Fibroblast of skin of right quadriceps (primary cell): Measurements from ENCODE around the gene EPS8L1.

Experiments used
- DNase-seq: peaks from one replicate; pipeline ENCODE4 v3.0.0-alpha.2; 2013

Gene EPS8L1

DNA sequence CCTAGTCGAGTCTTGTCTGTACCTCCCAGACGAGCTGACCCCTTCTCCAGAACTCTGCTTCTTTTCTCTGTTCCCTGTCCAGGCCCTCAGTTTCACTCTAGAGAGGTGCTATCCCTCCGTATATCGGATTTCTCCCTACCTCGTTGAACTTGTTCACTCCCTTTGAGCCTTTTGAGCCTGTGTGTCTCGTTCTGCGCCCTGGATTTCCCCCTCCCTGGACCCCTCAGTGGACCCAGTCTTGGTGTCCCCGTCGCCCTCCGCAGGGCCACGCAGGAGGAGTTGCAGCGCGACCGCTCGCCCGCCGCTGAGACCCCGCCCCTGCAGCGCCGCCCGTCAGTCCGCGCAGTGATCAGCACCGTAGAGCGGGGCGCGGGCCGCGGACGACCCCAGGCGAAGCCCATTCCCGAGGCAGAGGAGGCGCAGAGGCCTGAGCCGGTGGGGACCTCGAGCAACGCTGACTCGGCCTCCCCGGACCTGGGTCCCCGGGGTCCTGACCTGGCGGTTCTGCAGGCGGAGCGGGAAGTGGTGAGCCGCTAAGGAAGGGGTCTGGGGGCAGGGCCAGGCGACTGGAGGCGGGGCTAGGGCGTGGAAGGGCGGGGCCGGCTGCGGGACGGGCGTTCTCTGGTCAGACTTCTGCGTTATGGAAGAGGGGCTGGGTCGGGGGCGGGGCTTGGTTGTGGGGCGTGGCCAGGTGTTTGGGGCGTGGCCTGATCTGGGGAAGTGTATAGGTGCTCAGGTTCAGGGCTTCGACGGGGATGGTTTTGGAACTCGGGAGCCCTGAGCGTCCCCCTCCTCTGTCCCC, 5.5 kb downstream of the EPS8L1 start:
- peak; percentile 45 for DNase-seq

DNA sequence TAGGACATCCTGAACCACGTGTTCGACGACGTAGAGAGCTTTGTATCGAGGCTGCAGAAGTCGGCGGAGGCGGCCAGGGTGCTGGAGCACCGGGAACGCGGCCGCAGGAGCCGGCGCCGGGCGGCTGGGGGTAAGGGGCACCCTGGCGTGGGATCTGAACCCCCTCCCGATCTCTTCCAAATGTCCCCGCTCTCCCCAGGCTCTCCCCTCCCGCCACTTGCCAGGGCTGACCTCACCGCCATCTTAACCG, 6.0 kb downstream of the EPS8L1 start:
- no peak for DNase-seq

DNA sequence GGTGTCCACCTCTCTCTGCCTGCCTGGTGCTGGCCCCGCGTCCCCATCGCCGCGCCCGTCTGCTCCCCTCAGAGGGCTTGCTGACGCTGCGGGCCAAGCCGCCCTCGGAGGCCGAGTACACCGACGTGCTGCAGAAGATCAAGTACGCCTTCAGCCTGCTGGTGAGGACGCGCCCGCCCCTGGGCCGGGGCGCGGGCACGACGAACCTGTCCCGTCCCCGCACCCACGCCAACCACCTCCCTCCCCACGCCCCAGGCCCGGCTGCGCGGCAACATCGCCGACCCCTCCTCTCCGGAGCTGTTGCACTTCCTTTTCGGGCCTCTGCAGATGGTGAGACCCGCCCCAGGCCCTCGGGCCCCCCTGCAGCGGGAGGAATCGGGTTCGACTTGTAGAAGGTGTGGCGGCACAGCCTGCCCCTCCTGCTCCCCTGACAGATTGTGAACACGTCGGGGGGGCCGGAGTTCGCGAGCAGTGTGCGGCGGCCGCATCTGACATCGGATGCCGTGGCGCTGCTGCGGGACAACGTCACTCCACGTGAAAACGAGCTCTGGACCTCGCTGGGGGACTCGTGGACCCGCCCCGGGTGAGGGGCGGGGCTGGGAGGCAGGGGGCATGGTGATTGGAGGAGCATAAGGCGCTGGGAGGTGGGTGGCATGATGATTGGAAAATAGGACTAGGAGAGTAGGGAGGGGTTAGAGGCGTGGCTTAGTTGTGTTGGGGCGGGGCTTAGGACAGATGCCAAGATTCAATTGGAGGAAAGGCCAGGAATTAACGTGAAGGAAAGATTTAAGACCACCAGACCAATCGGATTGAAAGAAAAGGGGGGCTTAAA, 6.6 kb downstream of the EPS8L1 start:
- DNase-seq = peak; percentile 36

DNA sequence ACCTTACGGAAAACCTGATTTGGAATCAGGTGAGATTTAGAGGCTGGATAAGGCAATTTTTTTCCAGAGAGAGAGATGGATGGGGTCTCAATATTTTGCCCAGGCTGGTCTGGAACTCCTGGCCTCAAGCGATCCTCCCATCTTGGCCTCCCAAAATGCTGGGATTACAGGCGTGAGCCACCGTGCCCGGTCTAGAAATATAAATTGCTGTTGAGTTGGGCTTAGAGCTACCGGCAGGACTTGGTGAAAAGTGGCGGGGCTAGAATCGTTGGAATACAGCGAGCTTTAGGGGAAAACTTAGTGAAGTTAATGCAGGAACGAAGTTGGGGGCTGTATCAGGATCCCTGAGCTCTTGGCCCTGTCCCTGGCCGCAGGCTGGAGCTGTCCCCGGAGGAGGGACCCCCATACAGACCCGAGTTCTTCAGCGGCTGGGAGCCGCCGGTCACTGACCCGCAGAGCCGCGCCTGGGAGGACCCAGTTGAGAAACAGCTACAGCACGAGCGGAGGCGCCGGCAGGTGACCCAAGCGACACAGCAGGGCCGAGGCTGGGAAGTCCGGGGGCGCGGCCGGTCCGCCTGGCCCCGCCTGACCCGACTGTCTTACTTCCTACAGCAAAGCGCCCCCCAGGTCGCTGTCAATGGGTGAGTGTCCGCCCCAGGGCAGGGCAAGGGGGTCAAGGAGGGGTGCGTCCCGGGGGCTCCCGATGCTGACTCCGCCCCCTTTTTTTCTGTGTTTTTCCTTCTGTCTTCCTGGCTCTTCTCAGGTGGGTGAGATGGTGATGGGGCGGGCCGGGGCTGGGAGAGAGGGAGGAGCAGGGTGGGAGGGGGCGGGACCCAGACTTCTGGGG, 7.6 kb downstream of the EPS8L1 start:
- no peak for DNase-seq

DNA sequence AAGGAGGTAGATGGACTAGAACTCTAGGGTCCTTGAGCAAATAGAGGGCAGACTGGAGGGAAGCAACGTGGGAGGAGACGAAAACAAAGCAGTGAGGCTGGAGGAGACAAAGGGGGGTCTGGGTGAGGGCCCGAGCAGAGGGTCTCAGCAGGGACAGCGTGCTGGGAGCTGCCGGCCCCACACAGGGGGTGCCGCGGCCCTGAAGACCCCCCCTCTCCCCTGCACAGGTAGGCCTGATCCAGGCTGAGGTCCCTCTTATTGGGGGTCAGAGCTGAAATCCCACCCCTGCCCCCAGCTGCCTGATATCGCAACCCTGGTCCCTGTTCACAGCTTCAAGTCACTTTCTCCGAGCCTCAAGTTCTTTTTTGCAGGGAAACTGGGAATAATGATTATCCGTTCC, 8.7 kb downstream of the EPS8L1 start:
- DNase-seq = no peak

DNA sequence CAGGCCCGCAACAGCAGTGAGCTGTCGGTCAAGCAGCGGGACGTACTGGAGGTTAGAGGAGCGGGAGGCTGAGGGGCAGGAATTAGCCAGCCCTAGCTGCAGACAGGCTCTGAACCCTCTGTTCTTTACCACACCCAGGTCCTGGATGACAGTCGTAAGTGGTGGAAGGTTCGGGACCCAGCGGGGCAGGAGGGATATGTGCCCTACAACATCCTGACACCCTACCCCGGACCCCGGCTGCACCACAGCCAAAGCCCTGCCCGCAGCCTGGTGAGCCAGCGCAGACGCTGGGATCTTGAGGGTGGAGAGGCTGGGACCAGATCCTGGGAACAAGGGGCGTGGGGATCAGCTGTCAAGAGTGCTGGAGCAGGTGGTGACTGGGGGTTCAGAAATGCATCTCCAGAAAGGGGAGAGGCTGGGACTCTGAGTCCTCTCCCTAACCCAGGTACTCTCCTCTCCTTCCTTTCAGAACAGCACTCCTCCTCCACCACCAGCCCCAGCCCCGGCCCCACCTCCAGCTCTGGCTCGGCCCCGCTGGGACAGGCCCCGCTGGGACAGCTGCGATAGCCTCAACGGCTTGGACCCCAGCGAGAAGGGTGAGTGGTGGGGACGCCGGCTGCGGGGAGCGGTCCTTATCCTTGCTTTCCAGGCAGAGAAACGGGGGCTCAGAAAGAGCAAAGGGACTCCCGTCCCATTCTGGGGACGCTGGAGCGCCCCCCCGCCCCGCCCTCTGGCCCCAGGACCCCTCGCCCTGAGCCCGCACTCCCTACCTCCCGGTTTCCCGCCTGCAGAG, 10.4 kb downstream of the EPS8L1 start:
- DNase-seq = no peak

DNA sequence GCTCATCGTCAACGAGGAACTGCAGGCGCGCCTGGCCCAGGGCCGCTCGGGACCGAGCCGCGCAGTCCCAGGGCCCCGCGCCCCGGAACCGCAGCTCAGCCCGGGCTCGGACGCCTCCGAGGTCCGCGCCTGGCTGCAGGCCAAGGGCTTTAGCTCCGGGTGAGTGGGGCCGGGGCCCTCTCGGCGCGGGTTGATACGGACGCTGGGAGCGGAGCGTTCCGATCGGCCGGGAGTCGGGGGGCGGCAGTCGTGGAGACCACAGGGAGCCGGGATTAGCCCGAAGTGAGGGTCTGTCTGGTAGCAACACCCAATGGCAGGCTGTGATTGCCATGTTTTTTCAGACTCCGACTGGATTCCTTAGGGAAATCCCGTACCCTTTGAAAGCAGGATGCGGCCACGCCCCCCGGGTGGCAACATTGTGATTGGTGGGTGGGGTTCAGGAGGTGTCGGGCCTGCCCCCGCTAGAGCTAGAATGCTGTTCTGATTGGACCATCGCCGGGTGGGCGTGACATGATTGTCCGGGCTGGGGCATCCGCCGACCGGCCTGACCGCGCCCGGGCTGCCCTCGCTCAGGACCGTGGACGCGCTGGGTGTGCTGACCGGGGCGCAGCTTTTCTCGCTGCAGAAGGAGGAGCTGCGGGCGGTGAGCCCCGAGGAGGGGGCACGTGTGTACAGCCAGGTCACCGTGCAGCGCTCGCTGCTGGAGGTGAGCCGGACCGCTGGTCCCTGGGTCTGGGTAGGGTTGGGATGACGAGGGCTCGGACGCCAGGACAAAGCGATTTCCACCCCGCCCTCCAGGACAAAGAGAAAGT, 11.3 kb downstream of the EPS8L1 start:
- DNase-seq = peak; percentile 84

DNA sequence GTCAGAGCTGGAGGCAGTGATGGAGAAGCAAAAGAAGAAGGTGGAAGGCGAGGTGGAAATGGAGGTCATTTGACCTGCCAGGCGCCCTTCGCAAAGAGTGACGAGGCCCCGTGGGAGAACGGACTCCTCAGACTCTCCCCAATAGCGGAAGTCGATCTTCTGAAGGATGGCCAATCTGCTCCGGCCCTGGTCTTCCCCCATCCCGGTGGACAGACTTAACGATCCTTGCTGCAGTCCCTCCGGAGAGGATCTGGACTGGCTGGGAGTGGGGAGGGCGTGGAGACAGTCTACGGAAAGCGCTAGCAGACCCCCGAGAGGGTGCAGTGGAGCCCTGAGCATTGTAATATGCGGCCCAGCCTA, 11.9 kb downstream of the EPS8L1 start:
- DNase-seq = no peak

DNA sequence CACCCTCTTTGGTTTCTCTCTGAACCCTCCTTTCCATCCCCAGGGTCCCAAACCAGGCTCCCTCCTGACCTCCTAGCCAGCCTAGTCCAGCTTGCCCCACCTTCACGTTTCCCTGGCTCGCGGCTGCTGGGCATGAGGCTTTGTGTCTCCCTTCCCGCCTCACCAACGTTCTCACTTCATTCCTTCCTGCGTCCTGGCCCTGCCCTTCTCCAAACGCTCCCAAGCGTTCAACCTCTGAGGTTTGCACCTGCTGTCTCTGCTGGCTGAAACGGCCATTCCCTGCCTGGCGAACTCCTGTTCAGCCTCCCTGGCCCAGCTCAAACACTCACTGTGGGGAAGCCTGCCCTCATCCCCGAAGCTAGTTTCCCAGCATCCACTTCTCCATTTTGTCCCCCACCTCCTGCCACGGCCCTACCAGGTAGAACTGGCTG, 12.4 kb downstream of the EPS8L1 start:
- DNase-seq = no peak

DNA sequence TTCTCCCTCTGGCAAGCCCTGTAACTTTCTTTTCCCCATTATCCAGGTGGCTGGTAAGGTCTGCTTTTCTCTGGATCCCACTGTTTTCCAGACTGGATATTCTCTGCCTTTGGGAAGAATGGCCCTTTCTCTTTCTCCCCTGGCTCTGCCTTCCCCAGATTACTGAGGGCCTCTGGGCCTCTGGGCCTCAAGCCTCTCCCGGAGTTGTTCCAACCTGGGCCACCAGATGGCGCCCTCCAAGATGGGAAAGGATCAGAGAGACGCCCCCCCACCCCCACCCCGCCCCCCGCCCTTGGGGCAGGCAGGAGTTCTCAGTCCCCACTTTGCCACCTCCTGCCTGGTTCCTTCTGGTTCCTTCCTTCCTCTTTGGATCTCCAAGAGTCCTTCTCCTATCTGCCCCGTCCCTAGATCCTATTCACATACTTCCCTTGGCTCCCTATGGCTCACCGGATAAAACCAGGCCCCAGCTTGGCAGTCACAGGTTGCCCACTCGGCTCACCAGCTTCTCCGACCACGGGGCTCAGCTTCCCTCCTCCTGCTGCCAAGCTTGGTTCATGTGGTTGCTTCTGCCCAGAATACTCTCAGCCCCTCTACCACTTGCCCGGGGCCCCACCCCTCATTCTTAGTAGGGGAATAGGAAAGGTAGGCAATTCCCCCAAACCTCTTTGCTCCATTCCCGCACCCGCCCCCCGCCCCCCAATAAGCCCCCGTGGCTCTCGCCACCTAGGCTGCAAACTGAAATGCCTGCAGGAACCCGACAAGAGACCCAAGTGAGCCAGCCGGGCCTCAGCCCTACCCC, 13.1 kb downstream of the EPS8L1 start:
- DNase-seq = peak; percentile 59

DNA sequence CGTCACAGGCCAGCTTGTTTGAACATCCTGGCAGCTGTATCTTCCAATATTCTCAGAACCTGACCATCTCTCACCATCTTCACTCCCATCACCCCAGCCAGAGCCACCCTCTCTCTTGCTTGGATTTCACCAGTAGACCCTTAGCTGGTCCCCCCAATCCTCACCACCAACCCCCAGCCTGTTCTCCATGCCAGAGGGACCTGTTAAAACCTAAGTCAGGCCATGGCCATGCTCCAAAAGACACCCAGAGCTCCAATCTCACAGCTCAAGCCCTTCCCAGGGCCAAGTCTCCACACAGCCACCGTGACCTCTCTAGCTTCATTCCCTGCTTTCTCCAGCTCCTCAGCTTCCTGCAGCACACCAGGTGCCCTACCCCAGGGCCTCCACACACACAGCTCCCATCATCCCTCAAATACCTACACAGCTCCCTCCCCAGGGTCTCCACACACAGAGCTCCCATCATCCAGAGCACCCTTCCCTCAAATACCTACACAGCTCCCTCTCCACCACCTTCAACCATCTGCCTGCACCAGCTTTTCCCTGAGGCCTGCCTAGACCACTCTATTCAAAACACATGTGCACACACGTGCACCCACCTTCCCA, 13.8 kb downstream of the EPS8L1 start:
- DNase-seq = no peak

DNA sequence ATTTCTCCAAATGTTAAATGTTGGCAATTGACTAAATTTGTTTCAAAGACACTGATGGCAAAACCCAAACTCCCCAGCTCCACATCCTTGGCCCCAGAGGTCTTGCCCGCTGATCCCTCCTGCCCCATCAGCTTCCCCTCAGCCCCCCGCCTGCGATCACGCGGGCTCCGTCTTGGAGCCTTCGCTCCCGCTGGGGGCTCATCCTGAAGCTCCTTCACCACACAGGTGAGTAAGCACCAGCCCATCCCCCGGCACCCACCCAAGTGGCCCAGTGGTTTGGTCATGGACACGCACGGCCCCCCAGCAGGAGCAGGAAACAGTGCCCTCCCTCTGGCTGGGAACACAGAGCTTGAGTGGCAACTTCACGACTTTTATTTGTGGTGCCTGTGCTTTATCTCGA, 14.9 kb downstream of the EPS8L1 start:
- no peak for DNase-seq

DNA sequence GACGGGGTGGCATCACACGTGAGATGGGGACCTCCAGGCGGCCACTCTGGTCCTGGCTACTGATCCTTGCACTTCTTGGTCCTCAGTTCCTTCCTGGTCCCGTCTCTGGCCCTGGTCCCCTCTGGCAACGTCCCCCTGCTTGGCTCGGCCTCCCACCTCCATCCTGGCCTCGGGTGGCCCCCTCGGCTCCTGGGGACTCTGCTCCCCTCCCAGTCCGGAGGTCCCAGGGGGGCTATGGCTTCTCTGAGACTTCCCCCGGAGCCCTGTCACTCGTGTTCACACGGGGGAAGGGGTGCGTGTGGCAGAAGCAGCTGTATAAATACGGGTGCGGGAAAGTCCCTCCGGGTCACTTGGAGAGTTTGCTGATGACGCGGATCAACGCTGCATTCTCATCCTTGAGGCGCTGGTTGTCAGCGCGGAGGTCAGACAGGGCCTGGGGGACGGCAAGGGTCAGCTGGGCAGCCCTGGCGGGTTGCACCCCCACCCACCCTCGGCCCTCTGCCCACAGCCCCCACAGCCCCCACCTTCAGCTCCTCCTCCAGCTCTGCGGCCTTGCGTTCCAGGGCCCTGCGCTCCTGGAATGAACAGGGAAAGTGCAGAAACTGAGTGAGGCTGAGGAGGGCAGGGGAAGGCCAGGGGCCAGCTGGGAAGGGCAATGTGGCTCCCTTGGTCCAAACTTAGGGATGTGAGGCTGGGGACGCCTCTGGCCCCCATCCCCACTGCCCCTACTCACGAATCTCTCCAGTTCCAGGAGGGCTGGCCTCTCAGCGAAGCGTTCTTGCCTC, 15.6 kb downstream of the EPS8L1 start:
- DNase-seq = no peak

DNA sequence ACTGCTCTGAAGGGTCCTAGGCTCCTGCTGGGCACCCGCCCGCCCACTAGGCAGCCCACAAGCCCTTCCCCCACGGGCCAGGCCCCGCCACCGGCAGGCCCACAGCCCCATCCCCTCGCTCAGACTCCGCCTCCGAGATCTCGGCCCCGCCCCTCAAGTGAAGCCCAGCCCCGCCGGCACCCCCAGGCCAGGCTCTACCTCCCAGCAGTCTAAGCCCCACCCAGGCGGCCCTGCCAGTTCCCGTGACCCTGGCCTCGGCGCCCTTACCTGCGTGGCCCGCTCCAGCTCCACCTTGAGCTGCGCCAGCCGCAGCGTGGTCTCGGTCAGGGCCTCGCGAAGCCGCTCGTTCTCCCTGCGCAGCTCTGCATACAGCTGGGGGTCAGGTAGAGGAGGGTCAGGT, 16.3 kb downstream of the EPS8L1 start:
- no peak for DNase-seq

DNA sequence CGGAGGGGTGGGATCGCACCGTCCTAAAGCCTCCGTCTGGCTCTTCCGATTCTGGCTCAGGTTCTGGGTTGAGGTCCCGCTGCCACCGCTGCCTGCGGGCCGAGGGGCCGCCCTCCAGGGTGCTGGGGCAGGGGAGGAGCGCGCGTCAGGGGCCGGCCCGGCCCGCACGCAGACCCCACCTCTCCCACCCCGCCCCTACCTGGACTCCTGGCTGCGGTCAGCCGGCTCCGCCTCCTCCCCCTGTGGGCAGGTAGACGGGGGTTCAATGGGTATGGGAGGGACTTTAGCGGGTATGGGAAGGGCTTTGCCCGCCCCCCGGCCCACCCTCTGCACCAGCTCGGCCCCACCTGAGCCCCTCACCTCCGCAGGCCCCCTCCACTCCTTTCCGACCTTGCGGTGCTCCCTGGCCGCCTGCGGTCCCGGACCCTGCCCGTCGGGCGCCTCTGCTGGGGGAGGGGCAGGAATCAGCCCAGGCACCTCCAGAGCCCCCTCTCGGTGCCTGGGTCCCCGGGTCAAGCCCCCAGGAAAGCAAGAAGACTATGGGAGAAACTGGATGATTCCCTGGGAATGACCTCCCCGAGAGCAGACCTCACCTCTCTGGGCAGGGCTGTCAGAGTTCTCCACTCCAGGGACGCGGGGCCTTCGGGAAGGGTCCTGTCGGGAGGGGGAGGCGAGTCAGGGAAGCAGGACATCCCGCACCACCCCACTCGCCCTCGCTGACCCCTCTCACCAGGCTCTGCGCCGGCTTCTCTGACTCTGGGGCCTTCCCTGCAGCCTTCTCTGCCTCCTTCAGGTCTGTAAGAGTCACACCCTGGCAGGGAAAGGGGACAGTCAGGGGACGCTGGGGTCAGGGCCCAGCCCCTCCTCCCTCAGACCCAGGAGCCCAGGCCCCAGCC, 17.0 kb downstream of the EPS8L1 start:
- no peak for DNase-seq

DNA sequence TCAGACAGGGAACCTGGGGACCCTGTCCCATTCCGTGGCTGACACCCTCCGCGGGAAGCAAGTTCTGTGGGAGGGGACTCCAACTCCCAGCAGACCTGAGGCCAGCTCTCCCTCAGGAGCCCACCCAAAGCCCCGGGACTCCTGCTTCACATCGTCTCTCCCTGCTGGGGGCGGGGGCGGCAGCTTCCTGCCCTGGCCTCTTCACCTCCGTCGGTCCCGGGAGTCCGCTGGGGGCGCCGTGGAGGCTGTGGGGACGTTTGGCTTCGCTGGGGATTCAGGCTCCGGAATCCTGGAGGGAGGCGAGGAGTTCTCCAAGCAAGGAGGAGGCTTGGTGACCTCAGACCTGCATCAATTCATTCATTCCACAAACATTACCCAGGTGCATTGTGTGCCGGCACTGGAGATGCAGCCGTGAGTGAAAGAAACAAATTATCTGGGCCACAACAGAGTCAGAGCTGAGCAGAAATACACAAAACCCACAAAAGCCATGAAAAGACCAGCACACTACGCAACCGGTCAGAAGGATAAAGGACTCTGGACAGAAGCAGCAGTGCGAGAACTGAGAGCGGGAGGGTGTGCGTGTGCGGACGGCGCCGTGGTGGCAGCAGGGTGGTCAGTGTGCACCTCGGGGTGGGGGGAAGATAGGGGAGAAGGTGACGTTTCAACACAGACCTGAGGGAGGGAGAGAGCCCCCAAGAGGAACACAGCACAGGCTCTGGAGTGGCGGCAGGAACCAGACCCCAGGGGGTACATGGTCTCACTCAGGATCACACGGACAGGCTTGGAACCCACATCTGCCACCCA, 19.0 kb downstream of the EPS8L1 start:
- DNase-seq = no peak

DNA sequence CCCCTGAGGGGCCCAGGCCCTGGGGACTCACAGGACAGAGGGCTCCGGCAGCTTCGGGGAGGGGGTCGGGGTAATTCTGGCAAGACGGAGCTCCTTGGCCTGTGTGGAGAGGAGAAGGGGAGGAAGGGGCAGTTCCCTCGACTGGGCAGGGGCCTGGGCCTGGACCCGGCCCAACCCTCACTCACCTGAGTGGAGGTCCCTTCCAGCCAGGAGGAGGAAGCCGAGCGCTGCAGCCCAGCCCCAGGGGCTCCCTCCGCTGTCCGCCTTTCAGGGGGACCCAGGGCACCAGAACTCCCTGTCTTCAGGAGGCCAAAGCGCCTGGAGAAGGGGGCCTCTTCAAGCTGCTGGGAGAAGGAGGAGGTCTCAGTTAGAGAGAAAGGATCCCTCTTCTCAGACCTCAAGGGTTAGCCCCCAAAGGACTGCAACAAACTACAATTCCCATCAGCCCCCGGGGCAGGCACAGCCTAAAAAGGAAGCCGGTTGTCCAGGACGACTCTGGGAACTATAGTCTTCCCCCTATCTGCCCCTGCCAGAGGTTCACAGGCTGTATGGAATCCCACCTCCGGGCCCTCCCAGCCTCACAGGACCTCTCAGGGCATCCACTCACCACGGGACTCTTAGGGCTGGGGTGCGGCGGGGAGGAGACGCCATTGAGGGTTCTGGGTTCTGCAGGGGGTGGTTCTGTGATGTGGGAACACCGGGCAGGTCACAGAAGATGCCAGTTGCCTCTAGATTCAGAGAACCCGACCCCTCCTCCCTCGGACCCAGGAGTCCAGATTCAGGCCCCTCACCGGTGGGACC, 19.8 kb downstream of the EPS8L1 start:
- no peak for DNase-seq
